ENCODE data around the gene PIP4K2B.

PIP4K2B gene

DNA sequence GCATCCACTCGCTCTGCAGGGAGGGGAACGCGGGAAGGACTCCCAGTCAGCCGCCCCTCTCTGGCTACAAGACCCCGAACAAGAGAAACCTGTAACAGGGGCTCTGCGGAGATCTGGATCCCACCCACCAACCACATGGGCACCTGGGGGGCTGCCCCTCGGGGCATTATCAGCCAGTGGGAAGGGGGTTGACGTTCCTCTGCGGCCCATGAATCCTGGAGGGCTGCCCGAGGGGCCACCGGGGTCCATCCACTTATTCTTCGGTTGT lies 49.4 kb downstream of the PIP4K2B start:
- TF ChIP-seq, protein P1, sequence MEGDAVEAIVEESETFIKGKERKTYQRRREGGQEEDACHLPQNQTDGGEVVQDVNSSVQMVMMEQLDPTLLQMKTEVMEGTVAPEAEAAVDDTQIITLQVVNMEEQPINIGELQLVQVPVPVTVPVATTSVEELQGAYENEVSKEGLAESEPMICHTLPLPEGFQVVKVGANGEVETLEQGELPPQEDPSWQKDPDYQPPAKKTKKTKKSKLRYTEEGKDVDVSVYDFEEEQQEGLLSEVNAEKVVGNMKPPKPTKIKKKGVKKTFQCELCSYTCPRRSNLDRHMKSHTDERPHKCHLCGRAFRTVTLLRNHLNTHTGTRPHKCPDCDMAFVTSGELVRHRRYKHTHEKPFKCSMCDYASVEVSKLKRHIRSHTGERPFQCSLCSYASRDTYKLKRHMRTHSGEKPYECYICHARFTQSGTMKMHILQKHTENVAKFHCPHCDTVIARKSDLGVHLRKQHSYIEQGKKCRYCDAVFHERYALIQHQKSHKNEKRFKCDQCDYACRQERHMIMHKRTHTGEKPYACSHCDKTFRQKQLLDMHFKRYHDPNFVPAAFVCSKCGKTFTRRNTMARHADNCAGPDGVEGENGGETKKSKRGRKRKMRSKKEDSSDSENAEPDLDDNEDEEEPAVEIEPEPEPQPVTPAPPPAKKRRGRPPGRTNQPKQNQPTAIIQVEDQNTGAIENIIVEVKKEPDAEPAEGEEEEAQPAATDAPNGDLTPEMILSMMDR (IDR thresholded peaks at IDR 0.05; ENCODE audit: control insufficient read depth, insufficient read depth, low read depth, low read length, missing control alignments), result no peak
- H3K4me3 ChIP-seq (ENCODE audit: control insufficient read depth, low read depth, low read length), result peak overlapping the region; percentile 99
- no peak for DNase-seq (ENCODE audit: low read depth)

DNA sequence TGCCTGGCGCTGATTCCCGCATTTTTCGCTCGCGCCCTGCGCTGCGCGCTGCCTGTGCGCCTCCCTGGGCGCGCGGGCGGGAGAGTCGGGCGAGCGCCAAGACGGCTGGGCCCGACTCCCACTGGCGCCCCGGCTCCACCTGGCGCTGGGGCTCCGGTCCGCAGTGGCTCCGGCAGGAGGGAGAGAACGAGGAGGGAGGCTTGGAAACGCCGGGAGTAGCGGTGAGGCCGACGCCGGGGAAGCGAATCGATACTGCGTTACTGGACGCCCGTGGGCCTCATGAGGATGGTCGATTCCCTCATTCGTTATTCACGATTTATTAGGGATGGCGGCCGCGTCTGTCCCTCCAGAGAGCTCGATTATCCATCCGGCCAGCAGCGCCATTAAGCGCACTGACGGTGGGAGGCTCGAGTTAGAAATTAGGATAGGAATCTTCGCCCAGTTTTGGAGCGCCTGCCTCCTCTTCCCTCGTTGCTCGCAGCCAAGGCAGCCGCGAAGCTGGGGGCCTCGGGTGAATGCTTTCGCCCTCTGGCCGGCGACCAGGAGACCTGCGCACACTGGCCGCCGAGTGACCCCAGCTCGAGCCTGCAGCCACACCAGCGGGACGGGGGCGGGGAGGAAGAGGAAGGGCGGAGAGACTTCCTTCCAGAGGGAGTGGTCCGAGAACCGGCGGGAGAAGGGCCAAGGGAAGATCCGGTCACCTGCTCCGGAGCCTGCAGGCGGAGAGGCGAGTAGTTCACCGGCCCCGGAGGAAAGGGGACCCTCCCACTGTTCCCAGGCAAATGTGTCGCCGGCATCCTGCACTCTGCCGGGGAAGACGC lies 49.9 kb downstream of the PIP4K2B start:
- no peak for DNase-seq (ENCODE audit: low read depth)
- TF ChIP-seq, protein P1 (IDR thresholded peaks at IDR 0.05; ENCODE audit: control insufficient read depth, insufficient read depth, low read depth, low read length, missing control alignments), result peak; percentile 3
- H3K4me3 ChIP-seq (ENCODE audit: control insufficient read depth, low read depth, low read length), result peak overlapping the region; percentile 99

DNA sequence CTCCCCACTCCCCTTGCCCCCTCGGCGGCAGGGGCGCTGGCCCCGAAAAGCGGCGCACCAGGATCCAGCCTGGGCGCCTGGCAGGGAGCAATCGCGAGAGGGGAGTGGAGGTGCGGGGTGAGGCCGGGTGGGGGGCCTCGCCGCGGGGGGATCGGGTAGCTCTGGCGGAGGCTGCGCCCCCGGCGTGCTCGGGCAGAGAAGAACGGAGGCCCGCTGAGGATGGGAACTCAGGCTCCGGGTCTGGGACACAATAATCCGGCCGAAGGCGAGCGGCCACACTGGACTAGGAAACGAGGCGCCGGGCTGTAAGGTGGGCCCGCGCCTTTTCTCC lies 50.5 kb downstream of the PIP4K2B start:
- DNase-seq (ENCODE audit: low read depth), result no peak
- peak overlapping the region; percentile 99 for H3K4me3 ChIP-seq (ENCODE audit: control insufficient read depth, low read depth, low read length)
- TF ChIP-seq, protein P1 (IDR thresholded peaks at IDR 0.05; ENCODE audit: control insufficient read depth, insufficient read depth, low read depth, low read length, missing control alignments), result no peak

DNA sequence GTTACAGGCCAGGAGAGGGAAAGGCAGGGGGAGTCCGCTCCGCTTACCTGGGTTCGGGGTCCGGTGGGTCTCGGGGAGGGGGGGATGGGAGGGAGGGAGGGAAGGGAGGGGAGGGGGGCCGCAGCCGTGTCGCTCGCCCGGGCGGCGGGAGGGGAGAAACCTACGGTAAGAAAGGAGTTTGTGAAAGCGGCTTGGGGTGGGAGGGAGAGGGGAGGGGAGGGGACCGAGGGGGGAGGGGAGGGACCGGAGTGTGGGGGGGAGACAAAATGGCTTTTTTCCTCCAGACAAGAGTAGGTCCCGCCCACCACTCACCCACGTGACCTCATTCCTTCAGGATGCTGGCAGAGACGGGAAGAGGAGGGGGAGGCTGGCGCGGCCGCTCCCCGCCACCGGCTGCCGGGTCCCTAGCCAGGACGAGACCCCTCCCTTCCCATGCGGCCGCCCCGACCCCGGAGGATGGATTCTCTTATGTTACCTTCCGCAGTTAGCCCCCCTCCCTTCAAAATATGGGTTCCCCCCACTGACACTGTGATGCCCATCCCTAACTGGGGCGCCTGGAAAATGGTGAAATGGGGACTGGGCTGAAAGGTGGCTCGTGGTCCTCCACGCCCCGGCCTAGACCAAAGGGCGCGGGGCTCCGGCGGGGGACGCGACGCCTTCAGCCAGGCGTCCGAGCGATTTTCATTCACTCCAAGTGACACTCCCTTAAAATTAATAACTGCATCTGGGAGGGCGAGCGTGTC lies 51.0 kb downstream of the PIP4K2B start, which contains the start of gene PCGF2:
PCGF2 (minus strand) TSS at position 188 of the 743 bp plus-strand sequence. CDS start 7,934 bp downstream, outside the sequence.
- DNase-seq (ENCODE audit: low read depth), result no peak
- H3K4me3 ChIP-seq (ENCODE audit: control insufficient read depth, low read depth, low read length), result peak within 1 kb of the TSS; percentile 99
- TF ChIP-seq, protein P1 (IDR thresholded peaks at IDR 0.05; ENCODE audit: control insufficient read depth, insufficient read depth, low read depth, low read length, missing control alignments), result no peak

DNA sequence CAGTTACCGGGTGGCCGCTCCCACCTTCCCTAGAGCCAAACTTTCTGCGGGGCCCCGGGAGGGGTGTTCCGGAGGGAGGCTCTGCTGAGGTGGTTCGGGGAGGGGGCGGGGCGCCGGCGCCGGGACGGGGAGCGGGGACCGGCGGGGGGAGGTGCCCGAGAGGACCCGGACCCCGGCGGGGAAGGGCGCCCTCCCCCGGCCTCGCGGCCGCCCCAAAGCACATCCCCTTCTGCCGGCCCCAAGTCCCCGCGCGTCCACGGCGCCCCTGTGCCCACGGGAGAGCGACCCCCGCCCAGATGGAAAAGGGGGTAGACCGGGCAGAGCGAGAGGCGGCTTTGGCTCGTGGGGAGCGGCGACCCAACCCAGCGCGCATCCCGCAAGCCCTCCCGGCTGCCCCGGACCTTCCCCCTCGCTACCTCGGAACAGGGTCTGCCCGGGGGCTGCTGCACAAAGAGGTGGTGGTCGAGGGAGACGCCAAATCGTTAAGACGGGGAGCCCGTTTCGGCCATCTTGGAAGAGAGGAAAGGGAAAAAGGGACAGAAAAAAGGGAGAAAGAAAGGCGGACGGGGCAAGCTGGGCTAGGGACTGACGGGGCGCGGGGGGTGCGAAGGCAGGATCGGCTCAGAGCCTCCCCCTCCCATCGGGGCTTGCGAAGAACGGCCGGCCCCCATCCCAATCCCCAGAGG lies 51.8 kb downstream of the PIP4K2B start:
- DNase-seq (ENCODE audit: low read depth), result no peak
- TF ChIP-seq, protein P1 (IDR thresholded peaks at IDR 0.05; ENCODE audit: control insufficient read depth, insufficient read depth, low read depth, low read length, missing control alignments), result no peak
- peak overlapping the region; percentile 99 for H3K4me3 ChIP-seq (ENCODE audit: control insufficient read depth, low read depth, low read length)

DNA sequence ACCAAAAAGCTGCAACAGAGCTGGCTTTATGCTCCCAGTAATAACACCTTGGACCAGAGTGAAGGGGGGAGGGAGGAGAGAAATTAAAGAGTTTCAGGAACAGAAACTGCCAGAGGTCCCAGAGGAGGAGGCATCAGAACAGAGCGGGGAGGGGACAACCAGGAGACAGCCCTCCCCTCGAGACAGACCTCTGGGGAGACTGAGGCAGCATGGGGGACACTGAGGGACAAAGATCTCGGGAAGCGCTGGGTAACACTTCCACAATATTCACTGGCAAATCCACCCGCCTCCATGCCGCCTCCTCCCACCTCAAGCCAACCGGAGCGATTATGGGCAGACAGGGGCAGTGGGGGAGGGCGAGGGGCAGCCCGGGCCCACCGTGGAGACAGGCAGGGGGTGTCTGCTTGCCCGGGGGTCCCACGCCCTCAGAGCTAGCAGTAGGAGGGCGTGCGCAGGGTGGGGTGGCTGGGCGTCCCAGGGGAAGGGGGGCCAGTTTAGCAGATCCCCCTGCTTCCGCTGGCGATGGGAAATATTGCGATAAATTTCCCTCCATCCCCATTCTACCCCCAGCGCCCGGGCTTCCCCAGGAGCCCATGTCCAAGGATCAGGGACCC lies 52.4 kb downstream of the PIP4K2B start:
- TF ChIP-seq, protein P1 (IDR thresholded peaks at IDR 0.05; ENCODE audit: control insufficient read depth, insufficient read depth, low read depth, low read length, missing control alignments), result no peak
- peak overlapping the region; percentile 99 for H3K4me3 ChIP-seq (ENCODE audit: control insufficient read depth, low read depth, low read length)
- no peak for DNase-seq (ENCODE audit: low read depth)
